ENCODE results near the gene NDRG3.
A peak's percentile ranks its signal among the peaks of the same experiment; 100 is the strongest.

NDRG3 gene

GRCh38 chr20:36745927-36746659 is at the start of gene NDRG3:
NDRG3 (minus strand) TSS chr20:36746090; CDS start chr20:36721735, 24,355 bp downstream.
- Histone ChIP-seq H3K4me3 (peak within 1 kb of the TSS; percentile 69 to 98 (median 95)), H3K27ac (peak within 1 kb of the TSS in 20 of 21 experiments; percentile 46 to 89 (median 72))

DNA sequence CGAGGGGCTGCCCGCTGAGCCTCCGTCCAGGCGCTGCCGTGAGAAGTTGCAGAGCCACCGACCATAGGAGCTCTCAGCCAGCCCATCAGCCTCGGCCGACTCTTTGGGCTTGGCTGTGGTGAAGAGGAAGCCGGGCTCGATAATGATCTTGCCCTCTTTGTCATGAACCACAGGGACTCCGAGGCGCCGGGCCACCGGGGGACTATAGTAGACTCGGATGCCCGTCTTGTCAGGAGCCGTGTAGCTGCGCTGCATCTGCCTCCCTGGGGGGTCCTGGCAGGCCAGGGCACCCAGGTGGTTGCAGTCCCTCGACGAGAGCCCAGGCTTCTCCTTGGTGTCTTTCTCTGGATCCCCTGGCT is 48.2 kb upstream of the NDRG3 start:
- H3K4me3 ChIP-seq, result no peak overlapping the region
- H3K27ac ChIP-seq, result no peak overlapping the region

- Histone ChIP-seq H3K27ac (no peak overlapping the region), H3K4me3 (no peak overlapping the region)
Observed at GRCh38 chr20:36793294-36794115, 47.6 kb upstream of the NDRG3 start.

DNA sequence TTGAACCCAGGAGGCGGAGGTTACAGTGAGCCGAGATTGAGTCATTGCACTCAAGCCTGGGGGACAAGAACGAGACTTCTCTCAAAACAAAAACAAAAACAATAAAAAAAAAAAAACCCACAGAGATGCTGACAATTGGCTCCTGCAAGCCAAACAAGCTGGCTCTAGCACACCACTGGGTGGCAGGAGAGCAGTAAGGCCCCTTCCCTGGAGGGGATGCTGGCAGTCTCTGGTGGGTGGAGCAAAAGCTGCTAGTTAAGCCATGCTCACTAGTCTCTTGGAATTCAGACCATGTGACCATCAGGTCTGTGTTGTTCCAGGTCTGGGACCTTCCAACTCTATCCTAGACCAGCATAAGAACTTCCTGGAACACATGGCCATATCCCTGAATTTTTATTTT is 46.5 kb upstream of the NDRG3 start:
- Histone ChIP-seq H3K27ac (no peak overlapping the region), H3K4me3 (no peak overlapping the region)

DNA sequence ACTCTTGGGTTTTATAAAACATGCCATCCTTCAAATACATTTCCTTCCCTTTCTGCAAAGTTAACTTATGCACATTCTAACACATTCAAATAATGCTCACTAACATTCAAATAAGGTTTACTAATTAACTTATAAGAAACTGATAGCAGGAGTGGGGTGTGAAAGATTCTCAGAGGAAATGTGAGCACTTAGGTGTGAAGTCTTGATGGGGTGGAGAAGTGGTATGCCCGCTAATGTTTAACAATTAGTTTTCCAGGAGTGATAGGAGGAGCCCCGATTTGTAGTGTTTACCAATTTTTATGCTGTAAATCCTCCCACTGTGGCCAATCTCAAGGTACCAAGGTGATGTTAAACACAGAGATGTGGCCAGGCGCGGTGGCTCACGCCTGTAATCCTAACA is 46.0 kb upstream of the NDRG3 start:
- H3K27ac ChIP-seq, result no peak overlapping the region
- H3K4me3 ChIP-seq, result no peak overlapping the region

DNA sequence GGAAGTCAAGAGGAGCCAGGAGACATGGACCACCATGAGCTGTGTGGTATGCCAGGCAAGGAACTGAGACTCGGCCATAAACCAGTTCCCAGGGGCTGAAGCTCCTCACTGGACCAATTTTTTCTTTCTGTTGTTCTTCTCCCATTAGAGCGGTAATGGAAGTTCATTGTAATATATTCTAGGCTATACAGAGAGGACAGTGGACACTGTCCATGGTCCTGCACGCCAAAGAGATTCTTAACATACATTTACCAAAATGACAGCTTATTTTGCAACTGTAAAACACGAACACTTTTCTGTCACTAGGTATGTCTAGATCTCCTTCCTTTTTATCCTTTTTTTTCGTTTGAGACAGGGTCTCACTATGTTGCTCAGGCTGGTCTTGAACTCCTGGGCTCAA is 40.8 kb upstream of the NDRG3 start:
- H3K4me3 ChIP-seq, result no peak overlapping the region
- H3K27ac ChIP-seq, result no peak overlapping the region

- Histone ChIP-seq H3K4me3 (no peak overlapping the region), H3K27ac (no peak overlapping the region)
Observed at GRCh38 chr20:36786246-36786645, 40.4 kb upstream of the NDRG3 start.

DNA sequence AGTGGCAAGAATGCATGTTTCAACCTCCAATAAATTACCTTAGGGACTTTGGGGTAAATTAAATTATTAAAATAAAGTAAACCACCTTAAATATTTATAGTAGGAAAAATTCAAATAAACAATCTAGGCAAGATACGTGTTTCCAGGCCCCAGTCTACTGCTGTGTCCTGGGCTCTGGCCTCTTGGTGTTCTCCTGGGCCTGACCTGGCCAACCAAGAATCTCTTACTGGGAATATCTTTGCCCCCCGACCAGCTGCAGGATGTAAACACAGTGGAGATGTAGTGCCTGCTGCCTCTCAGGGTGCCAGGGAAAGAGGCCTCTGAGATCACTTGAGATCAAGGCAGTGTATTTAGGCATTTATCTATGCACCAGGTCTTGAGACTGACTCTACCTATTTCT is 39.4 kb upstream of the NDRG3 start:
- H3K4me3 ChIP-seq, result no peak overlapping the region
- no peak overlapping the region for H3K27ac ChIP-seq

DNA sequence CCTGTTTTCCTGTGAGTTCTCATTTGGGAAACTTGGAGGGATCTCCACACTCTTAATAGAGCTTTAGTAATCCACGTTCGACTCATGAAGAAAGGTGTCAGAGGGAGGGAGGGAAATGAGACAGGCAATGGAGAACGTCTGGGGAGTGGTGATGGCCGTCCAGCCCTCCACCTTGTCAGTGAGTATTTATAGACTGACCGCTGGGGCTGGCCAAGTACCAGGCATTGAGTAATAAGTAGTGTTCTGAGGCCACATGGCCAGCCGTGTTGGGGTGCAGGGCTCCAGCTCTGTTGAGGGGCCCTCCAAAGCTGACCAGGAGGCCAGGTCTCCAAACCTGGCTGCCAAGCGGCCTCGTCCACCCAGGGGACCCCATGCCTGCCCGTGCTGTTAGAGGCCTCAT is 39.0 kb upstream of the NDRG3 start:
- Histone ChIP-seq H3K27ac (no peak overlapping the region), H3K4me3 (no peak overlapping the region)

GRCh38 chr20:36784116-36784515 is 38.2 kb upstream of the NDRG3 start:
- H3K4me3 ChIP-seq, result no peak overlapping the region
- no peak overlapping the region for H3K27ac ChIP-seq

DNA sequence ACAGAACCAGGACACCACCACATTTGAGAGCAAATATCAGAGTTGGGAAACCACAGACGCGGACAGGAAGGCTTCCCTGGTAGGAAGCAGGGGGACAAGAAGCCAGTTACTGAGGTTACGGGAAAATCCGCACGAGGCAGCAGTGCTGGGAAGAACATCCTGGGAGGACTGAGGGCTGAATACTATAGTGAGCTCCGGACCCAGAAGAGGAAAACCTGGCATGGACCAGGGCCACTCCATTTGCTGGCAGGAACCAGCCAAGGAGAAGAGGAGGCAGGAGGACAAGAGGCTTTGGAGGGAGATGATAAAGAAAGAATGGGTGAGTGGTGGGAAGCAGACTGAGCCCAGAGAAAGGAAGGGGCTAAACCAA is 33.8 kb upstream of the NDRG3 start:
- Histone ChIP-seq H3K27ac (no peak overlapping the region), H3K4me3 (no peak overlapping the region)

DNA sequence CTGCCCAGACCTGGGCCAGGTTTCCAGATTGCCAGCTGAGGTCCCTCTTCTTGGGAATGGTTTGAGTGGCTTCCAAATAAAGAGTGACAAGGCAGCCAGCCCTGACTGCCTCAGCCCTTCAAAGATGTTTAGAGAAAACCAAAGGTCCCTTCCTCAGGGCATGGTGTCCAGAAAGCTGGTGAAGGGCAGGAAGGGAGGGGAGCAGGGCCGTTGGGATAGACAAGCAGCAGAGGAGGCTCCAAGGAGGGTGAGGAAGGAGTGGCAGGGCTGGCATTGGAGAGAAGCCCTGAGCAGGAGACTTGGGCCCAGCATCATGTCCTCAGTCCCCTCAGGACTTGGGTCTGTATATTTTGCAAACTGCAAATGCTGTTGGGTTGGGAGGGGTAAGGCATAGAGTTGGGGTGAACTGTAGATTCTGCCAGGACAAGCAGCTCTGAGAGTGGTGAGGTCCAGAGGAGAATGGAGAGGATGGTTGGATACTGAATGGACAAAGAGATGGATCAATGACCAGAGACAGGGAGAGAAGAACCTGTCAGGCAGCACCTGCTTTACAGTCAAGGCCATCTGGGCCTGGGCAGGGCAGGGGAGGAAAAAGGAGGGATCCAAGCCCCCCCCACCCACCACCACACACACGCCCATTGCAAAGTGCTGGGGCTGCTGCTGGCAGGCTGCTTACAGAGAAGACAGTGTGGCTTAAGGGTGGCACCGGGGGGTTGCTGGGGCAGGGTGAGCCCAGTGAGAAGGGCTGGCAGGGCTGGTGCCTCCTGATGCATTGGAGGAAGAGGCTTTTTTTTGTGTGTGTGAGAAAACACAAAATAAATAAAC is 33.2 kb upstream of the NDRG3 start:
- Histone ChIP-seq H3K4me3 (no peak overlapping the region), H3K27ac (peak overlapping the region in 1 of 21 experiments; percentile 10)

DNA sequence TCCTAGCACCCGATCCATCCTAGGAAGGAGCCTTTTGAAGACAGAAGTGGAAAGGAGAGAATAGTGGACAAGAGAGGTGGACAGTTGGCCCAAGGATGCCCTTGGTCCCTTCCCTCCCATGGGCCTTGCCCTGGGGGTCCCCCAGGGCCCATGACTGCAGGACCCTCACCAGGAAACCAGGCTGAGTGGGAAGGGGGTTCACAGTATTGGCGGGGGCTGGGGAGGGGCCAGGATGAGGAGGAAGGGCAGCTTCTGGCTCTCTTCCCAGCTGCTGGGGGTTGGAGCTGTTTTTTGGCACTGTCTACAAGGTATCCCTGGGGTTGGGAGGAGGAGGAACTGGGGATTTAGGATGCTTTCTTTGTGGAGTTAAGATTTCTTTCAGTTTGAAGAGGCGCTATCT is 31.7 kb upstream of the NDRG3 start:
- H3K27ac ChIP-seq, result peak overlapping the region in 4 of 21 experiments; percentile 25 to 44 (median 26)

GRCh38 chr20:36777167-36777566 is 31.3 kb upstream of the NDRG3 start:
- Histone ChIP-seq H3K4me3 (no peak overlapping the region), H3K27ac (peak overlapping the region in 2 of 21 experiments; percentile 4 to 53)

More for the DNA sequence above, 31.7 kb upstream of the NDRG3 start:
- no peak overlapping the region for H3K4me3 ChIP-seq

GRCh38 chr20:36775826-36776225 is 29.9 kb upstream of the NDRG3 start:
- Histone ChIP-seq H3K27ac (peak overlapping the region in 5 of 21 experiments; percentile 15 to 98 (median 93)), H3K4me3 (no peak overlapping the region)

GRCh38 chr20:36775196-36775595 is 29.3 kb upstream of the NDRG3 start:
- Histone ChIP-seq H3K27ac (peak overlapping the region in 15 of 21 experiments; percentile 44 to 99 (median 96)), H3K4me3 (no peak overlapping the region)

GRCh38 chr20:36773597-36774390 is 27.9 kb upstream of the NDRG3 start, which contains the start of gene DSN1:
DSN1 (minus strand) TSS chr20:36773763; CDS start chr20:36771458, 2,305 bp downstream.
- peak within 1 kb of the TSS; percentile 54 to 99 (median 95) for H3K27ac ChIP-seq

GRCh38 chr20:36773107-36773596 is 27.3 kb upstream of the NDRG3 start:
- peak overlapping the region in 20 of 21 experiments; percentile 70 to 99 (median 94) for H3K27ac ChIP-seq
- peak overlapping the region; percentile 56 to 90 (median 80) for H3K4me3 ChIP-seq

More at GRCh38 chr20:36773597-36774390, 27.9 kb upstream of the NDRG3 start, which contains the start of gene DSN1:
- H3K4me3 ChIP-seq, result peak within 1 kb of the TSS; percentile 56 to 90 (median 80)

- Histone ChIP-seq H3K4me3 (no peak overlapping the region), H3K27ac (peak overlapping the region in 1 of 21 experiments; percentile 26)
Observed at GRCh38 chr20:36770680-36771079, 24.8 kb upstream of the NDRG3 start.
